CD4-positive, alpha-beta T cell treated with Interleukin-6 at 100 ng/mL for 8 hours (primary cell): ENCODE results near the gene PRRT3.
A peak's percentile ranks its signal among the peaks of the same experiment; 100 is the strongest.
"Not testable (repeated sequence)": the region's sequence is repeated elsewhere in the genome, so short reads cannot be mapped to it uniquely, and the experiment has no call there.

Source experiments
- DNase-seq: peaks from one replicate; pipeline ENCODE4 v3.0.0-alpha.2; 2020; ENCODE audit warnings: mixed read lengths, low spot score

The PRRT3 gene

DNA sequence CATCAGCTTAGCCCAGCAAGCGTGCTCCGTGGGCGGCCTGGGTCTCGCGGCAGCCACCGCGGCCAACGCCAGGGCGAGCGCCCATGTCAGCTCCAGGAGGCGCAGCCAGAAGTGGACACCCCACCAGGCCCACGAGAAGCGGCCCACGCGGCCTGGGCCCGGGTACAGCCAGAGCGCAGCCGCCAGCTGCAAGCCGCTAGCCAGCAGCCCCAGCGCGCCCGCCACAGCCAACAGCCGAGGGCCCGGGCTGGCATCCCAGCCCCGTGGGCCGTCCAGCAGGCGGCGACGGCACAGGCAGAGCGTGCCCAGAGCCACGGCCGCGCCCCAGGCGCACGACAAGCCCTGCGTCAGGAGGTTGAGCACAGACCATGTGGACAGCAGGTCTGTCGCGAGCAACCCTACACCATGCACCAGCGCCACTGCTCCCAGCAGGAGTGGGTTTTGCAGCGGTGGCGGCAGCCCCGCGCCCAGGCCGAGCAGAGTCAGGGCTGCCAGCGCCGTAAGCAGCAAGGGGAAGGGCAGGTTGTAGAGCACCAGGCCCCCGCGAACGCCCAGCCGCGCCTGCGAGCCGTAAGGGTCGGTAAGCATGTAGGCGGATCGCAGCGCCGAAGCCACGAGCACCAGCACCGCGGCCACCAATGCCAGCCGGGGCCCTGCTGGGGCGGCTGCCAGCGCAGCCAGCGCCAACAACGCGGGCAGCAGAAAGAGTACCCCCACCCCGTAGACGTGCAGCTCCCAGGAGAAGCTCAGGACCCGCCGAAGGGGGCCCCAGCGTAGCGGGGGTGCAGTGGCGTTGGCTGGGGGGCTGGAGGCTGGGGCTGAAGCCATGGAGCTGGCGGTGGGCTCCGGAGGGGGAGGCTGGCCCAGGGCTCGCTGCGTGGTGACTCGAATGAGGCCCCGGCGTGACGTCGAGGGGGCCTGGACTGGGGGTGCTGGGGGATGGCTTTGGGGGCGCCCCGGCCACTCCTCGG, 4.9 kb downstream of the PRRT3 start:
- no peak for DNase-seq

DNA sequence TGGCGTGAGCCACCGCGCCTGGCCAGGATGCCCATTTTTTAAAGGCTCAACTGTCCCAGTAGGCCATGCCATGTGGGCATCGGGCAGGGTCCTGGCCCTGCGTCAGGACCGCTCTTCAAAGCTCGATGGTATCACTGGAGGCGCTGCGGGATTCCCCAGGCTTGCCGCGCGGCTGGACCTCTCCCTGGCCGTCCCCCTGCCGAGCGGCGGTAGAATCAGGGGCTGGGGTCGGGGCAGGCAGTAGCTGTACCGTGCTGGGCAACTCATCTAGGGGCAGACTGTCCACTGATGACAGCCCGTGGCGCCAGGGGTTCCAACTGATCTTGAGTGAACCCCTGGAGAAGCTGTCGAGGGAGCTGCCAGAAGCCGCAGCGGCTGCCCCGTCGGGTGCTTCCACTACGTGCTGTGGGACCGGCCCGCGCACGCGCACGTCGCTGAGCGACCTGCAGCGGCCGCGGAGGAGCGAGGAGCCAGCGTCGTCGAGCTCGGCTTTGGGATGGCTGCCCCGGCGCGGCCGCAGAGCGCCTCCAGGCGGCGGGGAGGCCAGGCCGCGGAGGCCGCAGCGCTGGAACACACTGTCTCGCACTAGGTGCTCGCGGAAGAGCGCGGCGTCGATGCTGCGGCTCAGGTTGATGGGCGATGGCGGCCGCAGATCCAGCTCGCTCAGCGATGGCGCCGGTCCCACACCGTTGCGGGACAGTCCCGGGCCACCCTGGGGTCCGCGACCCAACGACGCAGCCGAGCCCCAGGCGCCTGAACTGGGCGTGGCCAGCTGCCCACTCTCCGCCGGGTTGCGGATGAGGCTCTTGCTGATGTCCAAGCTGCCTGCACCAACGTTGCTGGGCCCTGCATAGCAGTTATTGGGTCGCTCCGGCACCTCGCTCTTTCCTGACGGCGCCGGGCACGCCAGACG, 5.8 kb downstream of the PRRT3 start:
- DNase-seq: peak; percentile 78

DNA sequence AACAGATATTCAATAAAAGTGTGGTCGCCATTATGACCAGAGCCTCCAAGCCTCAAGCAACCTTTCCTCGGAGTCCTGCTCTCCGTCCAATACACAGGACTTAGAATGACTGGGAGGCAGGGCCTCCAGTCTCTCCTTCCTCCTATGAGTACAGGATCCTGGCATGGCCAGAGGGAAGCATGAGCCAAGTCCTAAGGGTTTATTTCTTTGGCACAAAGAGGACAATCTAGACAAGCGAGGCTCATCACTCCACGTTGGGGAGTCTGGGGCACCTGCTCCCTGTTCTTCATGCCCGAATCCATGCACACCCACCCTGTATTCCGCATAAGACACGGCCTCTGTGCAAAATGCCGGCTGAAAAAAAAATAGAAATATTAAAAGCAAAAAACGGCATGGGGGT, 6.8 kb downstream of the PRRT3 start:
- DNase-seq: no peak

DNA sequence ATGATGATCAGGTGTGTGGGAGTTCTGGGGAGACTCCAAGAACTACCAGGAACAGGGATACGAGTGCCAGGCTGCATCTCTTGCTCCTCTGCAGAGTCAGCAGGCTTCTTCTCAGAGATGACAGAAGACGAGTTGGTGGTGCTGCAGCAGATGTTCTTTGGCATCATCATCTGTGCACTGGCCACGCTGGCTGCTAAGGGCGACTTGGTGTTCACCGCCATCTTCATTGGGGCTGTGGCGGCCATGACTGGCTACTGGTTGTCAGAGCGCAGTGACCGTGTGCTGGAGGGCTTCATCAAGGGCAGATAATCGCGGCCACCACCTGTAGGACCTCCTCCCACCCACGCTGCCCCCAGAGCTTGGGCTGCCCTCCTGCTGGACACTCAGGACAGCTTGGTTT, 7.9 kb downstream of the PRRT3 start:
- DNase-seq: no peak

DNA sequence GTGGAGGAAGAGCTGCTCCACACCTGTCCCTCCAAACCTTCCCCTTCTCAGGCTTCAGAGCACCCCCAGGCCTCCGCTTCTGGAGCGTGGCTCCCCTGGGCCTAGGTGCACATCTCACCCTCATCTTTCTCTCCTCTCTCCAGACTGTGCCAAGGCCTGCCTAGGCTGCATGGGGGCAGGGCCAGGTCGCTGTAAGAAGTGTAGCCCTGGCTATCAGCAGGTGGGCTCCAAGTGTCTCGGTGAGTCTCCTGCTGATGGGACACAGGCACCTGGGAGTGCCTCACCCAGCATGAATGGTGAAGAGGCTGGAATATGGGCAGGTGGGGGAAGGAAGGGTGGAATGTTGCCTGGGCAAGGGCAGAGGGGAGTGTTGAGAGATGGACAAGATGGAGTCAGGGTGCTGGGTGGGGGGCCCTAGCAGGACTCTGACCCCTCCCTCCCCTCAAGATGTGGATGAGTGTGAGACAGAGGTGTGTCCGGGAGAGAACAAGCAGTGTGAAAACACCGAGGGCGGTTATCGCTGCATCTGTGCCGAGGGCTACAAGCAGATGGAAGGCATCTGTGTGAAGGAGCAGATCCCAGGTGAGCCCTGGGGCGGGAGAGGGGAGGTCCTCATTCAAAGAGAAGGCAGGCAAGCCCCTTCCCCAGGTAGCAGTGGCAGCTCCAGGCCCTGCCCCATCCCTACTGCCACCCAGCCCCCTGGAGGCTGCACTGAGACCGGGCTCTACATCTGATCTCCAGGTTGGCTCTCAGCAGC, 9.1 kb downstream of the PRRT3 start:
- no peak for DNase-seq

DNA sequence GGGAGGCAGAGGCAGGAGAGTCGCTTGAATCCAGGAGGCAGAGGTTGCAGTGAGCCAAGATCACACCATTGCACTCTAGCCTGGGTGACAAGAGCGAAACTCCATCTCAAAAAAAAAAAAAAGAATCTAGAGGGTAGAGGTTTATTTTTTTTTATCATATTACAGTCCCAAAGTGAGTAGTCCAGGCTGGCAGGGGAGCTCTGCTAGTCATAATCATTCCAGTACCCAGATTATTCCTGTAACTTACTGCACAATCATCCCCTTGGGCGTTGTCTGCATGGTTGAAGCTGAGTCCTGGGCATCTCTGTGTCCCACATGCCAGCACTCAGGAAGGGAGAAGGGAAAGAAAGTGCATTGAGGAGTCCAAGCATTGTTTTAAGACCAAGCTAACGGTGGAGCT, 10.0 kb downstream of the PRRT3 start:
- DNase-seq: no peak

DNA sequence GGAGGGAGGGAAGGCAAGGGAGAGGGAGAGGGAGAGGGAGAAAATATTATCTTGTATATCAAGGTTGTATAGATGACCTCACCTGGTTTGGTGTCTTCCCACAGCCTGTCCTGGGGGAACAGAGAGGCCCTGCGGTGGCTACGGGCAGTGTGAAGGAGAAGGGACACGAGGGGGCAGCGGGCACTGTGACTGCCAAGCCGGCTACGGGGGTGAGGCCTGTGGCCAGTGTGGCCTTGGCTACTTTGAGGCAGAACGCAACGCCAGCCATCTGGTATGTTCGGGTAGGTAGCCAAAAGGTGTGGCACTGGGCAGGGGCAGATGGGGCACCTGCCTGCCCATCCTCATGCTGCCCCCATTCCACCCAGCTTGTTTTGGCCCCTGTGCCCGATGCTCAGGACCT, 11.5 kb downstream of the PRRT3 start:
- DNase-seq: no peak

DNA sequence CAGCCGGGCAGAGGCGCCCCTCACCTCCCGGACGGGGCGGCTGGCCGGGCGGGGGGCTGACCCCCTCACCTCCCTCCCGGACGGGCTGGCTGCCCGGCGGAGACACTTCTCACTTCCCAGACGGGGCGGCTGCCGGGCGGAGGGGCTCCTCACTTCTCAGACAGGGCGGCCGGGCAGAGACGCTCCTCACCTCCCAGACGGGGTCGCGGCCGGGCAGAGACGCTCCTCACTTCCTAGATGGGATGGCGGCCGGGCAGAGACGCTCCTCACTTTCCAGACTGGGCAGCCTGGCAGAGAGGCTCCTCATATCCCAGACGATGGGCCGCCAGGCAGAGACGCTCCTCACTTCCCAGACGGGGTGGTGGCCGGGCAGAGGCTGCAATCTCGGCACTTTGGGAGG, 12.3 kb downstream of the PRRT3 start:
- DNase-seq: not testable (repeated sequence)

DNA sequence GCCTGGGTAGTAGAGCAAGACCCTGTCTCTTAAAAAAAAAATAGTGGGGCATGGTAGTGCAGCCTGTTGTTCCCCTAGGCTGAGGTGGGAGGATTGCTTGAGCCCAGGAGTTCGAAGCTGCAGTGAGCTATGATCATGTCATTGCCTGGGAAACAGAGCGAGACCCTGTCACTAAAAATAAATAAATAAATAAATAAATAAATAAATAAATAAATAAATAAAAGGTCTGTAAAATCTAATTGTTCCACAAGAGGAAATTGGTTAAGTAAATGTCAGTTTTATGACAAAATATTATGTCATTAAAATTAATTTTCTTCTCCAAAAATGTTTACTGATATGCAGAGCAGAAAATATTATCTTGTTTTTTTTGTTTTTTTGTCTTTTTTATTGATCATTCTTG, 13.2 kb downstream of the PRRT3 start:
- DNase-seq: no peak

DNA sequence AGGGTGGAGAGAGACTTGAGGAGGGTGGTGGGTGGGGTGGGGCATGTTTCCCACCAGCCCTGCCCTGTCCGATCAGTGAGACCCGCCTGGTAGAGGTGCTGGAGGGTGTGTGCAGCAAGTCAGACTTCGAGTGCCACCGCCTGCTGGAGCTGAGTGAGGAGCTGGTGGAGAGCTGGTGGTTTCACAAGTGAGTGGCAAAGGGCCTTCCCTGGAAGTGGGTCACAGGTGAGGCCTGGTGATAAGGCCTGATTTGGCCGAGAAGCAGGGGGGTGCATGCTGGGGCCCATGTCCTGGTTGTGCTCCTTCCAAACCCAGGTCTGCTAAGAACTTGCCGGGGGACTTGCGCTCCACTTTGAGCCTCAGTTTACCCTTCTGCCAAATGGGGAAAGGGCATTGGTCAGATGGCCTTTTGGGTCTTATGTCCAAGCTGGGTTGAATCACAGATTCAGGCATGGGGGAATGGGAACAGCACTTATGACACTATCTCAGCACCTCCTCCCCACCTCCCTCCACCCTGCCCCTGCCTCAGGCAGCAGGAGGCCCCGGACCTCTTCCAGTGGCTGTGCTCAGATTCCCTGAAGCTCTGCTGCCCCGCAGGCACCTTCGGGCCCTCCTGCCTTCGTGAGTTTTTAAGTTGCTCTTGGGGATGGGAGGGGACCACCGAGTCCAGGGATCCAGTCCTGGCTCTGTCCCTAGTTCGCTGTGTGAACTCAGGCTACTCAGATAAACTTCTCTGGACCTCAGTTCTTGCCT, 14.5 kb downstream of the PRRT3 start:
- DNase-seq: no peak

DNA sequence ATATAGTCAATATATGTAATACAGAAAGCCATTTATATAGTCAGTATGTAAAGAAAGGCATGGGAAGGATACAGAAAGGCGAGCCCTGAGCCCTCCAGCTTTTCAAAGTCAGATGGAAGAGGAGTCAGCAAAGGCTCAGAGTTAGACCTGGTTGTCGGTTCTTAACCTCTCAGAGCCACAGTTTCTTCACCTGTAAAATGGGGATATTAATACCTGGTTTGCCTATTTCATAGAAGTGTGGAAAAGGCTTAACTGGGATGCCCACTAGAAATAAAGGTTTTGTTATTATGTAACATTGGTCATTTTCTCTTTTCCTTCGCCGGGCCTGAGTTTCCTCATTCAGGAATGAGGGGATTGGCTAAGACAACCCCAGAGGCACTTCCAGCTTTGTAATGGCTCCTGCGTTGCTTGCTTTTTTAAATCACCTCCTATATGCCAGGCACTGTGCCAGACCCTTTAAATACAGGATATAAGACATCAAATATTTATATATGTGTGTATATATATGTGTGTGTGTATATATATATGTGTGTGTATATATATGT, 16.2 kb downstream of the PRRT3 start:
- no peak for DNase-seq

DNA sequence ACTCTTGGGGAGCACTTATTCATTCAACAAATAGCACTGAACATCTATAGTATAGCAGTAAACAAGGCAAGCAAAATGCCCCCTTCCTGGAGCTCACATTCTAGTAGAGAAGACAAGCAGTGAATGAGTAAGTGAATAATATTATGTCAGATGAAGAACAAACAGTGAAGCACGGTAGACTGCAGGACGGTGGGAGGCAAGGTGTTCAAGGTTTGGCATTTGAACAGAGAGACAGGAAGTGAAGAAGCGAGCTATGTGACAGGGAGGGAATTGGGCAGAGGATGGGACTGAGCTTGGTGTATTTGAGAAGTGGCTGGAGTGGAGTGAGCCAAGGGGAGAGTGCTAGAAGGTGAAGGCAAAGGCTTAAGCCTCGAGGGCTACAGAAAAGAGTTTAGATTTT, 17.2 kb downstream of the PRRT3 start:
- no peak for DNase-seq

DNA sequence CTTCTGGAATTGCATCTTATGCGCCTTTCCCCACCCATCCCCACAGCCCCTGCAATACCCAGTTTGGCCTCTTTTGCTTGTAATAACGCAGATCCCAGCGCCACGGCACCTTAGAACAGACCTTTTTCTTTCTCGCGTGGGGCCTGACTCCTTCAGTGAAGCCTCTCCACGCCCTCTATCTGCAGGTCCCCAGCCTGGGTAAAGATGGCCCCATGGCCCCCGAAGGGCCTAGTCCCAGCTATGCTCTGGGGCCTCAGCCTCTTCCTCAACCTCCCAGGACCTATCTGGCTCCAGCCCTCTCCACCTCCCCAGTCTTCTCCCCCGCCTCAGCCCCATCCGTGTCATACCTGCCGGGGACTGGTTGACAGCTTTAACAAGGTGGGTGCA, 18.0 kb downstream of the PRRT3 start:
- peak; percentile 17 for DNase-seq

DNA sequence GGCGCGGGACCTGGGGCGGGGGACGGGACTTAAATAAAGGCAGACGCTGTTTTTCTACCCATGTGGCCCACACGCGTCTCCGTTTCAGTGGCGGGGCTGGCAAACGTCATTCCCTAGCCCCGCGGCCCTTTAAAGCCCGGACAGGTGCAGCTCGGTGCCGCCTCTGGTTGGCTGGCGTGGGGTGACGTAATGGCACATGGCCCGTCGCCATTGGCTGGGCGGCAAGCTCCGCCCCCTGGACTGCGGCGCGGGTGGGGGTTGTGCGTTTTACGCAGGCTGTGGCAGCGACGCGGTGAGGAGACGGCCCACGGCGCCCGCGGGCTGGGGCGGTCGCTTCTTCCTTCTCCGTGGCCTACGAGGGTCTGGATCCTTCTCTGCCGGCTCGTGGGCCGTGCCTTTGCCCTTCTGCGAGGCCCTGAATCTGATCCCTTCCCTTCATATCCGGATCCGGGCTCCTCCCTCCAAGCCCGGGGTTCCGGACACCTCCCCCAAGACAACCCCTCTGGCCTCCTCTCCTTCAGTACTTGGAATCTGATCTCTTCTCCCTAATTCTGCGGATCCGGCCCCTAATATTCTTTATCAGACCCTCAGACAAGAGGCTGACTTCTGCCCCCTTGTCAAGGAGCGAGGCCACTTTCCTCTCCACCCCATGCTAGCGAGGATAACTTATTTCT, 18.5 kb downstream of the PRRT3 start, which contains the start of gene CRELD1:
CRELD1 (plus strand) TSS at position 274 of the 674 bp plus-strand sequence. CDS start 605 bp downstream, outside the sequence.
- peak; percentile 97 for DNase-seq

DNA sequence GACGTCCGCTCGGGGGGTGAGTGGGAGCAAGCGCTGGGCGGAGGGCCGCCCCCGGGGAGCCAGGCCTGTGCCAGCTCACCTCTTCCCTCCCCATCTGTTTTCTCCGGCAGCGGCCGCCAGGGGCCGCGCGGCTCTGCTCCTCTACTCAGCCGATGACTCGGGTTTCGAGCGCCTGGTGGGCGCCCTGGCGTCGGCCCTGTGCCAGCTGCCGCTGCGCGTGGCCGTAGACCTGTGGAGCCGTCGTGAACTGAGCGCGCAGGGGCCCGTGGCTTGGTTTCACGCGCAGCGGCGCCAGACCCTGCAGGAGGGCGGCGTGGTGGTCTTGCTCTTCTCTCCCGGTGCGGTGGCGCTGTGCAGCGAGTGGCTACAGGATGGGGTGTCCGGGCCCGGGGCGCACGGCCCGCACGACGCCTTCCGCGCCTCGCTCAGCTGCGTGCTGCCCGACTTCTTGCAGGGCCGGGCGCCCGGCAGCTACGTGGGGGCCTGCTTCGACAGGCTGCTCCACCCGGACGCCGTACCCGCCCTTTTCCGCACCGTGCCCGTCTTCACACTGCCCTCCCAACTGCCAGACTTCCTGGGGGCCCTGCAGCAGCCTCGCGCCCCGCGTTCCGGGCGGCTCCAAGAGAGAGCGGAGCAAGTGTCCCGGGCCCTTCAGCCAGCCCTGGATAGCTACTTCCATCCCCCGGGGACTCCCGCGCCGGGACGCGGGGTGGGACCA, 19.2 kb downstream of the PRRT3 start:
- DNase-seq: peak; percentile 85

DNA sequence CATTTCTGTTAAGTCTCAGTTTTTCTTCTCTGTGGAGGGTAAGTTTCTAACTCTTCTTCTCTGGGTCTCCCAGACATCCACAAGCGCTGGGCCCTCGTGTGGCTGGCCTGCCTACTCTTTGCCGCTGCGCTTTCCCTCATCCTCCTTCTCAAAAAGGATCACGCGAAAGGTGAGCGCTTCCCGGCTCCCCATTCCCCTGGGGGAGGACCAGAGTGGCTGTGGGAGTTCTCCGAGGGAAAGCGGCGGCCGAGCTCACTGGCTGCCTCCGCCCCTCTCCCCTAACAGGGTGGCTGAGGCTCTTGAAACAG, 19.7 kb downstream of the PRRT3 start:
- DNase-seq: no peak

DNA sequence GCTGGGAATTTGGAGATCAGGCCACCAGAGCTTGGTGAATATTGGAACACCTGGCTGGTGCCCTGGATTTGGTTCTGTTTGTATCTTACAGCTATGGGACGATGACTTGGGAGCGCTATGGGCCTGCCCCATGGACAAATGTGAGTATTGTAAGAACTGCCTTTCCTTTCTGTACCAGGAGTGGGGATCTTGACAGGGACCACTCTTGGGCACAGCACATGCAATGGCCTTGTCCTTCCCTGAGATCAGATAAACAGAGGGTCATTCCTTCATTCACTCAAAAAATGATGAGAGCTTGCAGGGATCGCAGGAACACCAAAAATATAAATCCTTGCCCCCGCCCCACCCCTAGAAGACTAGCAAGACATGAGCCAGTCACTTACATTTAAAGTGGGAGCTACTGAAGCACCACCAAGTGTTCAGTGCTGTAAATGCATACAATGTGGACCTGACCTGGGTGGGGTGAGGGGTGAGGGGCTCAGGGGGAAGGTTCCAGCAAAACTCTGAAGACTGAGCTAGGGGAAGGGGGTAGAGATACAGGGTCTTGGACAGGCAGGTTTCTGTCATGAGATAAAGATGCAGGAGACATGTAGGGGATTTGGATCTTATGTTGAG, 21.3 kb downstream of the PRRT3 start:
- no peak for DNase-seq

DNA sequence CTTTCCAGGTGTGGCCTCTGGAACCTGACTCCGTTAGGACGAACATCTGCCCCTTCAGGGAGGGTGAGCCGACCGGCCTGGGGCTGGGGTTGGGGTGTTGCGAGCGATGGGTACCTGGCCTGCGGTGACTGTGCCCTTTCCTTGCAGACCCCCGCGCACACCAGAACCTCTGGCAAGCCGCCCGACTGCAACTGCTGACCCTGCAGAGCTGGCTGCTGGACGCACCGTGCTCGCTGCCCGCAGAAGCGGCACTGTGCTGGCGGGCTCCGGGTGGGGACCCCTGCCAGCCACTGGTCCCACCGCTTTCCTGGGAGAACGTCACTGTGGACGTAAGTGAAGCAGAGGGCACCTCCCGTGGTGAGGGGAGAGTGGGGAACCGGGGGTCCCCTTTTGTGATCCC, 24.1 kb downstream of the PRRT3 start:
- no peak for DNase-seq

DNA sequence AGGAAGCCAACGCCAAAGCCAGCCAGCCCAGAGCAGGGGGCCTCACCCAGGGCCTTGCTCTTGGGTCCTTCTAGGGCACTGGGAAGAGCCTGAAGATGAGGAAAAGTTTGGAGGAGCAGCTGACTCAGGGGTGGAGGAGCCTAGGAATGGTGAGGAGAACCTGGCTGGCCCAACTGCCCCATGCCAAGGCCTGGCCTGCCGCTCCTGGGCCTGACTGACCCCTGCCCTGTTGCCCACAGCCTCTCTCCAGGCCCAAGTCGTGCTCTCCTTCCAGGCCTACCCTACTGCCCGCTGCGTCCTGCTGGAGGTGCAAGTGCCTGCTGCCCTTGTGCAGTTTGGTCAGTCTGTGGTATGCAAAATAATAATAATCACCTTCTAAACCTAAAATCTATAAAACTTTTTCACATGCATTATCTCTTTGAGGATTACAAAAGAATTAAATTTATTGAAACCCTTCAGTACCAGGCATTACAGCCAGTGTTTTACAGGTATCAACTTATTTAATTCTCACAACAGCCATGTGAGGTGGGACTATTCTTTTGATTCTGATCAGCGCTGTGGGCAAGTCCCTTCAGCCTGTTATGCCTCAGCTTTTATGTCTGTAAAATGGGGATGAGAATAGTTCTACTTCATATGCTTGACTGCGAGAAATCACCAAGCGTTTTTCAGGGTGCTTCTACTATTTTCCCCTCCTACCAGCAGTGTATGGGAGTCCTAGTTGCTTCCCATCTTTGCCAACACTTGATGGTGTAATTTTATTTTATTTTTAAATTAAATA, 33.8 kb downstream of the PRRT3 start:
- DNase-seq: no peak
